Measurements from ENCODE around the gene MEF2C.

Gene MEF2C

DNA sequence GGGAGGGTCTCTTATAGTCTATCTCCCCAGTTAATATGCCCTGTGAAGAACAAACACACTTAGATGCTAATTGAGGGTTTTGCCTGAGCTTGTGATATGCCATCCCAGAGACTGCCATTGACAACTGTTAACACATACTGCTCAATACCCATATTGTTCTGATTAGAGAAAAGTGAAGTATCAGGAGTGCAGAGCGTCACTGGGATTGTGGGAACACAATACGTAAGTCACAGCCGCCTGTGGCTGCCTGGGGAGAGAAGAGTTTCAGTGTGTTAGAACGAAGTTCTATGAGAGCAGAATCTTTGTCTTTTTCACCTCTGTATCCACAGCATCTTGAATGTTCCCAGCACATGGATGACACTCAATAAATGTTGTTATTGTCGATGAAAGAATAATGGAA lies 110.2 kb downstream of the MEF2C start:
- Histone ChIP-seq H3K27ac (ENCODE audit: low read depth, low read length) (no peak overlapping the region), H3K4me1 (ENCODE audit: control insufficient read depth, insufficient read depth, low read length) (no peaks in the 10 kb centered on the region), H3K4me3 (ENCODE audit: low read length) (no peak overlapping the region), H3K36me3 (ENCODE audit: control insufficient read depth, insufficient read depth, low read length) (no peaks in the 10 kb centered on the region), H3K9ac (ENCODE audit: low read length) (no peak overlapping the region), H3K27me3 (ENCODE audit: control insufficient read depth, insufficient read depth, low read length) (no peaks in the 10 kb centered on the region)

DNA sequence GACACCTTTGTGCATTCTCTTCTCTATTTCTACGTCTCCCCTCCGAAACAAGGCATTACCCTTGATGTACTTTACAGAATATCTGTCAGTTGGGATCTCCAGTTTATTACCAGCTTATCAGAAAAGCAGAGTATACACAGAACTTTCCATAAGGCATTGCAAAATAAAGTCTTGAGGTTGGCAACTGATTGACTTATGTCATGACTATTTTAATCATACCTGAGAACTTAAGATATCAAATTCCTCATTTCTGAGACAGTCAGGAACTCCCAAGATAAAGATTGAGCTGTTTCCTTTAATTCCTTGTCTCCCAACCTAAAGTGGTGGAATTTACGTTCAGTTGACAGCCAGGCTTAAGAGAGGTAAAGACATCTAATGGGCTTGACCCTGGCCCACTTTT lies 110.9 kb downstream of the MEF2C start:
- Histone ChIP-seq H3K36me3 (ENCODE audit: control insufficient read depth, insufficient read depth, low read length) (no peaks in the 10 kb centered on the region), H3K27me3 (ENCODE audit: control insufficient read depth, insufficient read depth, low read length) (no peaks in the 10 kb centered on the region), H3K27ac (ENCODE audit: low read depth, low read length) (no peak overlapping the region), H3K9ac (ENCODE audit: low read length) (no peak overlapping the region), H3K4me1 (ENCODE audit: control insufficient read depth, insufficient read depth, low read length) (no peaks in the 10 kb centered on the region), H3K4me3 (ENCODE audit: low read length) (no peak overlapping the region)

DNA sequence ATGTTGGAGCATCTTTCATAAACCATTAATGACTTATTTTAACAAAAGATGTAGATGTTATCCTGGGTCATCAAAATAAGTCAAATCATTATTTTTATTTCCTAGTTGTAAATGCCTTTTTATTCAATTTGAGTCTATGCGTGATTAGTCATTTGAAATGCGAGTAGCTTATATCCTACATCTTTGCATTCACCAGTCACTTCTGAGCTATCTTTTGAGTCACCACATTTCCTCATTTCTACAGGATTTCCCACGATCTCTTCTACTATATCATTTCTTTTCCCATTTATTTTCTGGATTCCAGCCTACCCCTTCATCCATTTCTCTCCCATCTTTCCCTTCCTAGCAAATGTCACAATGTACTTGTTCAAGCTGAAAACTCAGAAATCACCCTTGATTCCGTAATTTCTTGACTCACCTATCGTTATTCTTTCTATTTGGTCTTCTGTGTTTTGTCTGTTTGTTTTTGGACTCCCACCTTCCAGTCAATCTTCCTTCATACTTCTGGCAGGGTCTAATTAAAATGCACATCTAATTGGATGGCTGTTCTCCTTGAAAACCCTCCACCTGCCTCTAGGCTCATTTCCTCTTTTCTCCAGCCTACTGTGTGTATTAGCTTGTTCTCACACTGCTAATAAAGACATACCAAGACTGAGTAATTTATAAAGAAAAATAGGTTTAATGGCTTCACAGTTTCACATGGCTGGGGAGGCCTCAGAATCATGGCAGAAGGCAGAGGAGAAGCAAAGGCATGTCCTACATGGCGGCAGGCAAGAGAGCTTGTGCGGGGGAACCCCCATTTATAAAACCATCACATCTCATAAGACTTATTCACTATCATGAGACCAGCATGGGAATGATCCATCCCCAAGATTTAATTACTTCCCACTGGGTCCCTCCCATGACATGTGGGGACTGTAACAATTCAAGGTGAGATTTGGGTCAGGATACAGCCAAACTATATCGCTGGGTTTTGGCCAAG lies 112.4 kb downstream of the MEF2C start:
- H3K27ac ChIP-seq (ENCODE audit: low read depth, low read length): no peak overlapping the region
- H3K9ac ChIP-seq (ENCODE audit: low read length): no peak overlapping the region
- no peak overlapping the region for H3K4me3 ChIP-seq (ENCODE audit: low read length)
- no peaks in the 10 kb centered on the region for H3K36me3 ChIP-seq (ENCODE audit: control insufficient read depth, insufficient read depth, low read length)
- no peaks in the 10 kb centered on the region for H3K4me1 ChIP-seq (ENCODE audit: control insufficient read depth, insufficient read depth, low read length)
- H3K27me3 ChIP-seq (ENCODE audit: control insufficient read depth, insufficient read depth, low read length): no peaks in the 10 kb centered on the region

DNA sequence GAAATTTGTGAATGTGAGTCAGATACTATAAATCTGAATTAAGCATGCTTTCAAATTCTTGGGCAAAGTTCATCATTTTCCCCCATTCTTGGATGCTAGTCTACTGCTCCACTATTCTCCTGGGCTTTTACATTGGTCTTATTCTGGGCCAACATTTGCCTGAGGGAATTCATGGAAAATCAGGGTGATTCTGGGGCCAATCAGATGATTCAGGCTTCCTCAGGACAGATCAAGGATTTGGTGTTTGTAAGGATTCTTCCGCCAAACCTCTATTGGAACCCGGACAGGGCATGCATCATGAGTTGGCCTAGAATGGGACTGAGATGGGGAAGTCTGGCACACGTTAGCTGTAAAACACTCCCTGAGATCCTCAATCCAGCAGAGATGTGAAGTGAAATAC lies 113.8 kb downstream of the MEF2C start:
- Histone ChIP-seq H3K9ac (ENCODE audit: low read length) (no peak overlapping the region), H3K27me3 (ENCODE audit: control insufficient read depth, insufficient read depth, low read length) (no peaks in the 10 kb centered on the region), H3K4me1 (ENCODE audit: control insufficient read depth, insufficient read depth, low read length) (no peaks in the 10 kb centered on the region), H3K27ac (ENCODE audit: low read depth, low read length) (no peak overlapping the region), H3K36me3 (ENCODE audit: control insufficient read depth, insufficient read depth, low read length) (no peaks in the 10 kb centered on the region), H3K4me3 (ENCODE audit: low read length) (no peak overlapping the region)

DNA sequence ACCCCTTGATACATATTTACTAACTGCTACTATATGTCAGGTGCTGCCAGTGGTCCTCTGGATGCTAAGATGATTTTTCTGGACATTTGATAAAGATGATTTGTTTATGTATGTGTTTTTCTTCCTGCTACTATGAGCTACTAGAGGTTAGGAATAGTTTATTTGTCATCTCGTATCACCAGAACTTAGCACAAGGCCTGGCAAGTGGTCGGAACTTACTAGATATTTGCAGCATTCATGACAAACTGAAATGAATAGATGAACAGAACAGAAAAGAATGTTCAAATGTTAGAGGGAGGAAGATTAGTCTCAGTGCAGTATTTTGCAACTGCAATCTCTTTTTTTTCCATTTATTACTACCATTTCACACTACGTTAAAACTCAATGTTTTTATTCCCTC lies 114.6 kb downstream of the MEF2C start:
- H3K27ac ChIP-seq (ENCODE audit: low read depth, low read length): no peak overlapping the region
- H3K4me3 ChIP-seq (ENCODE audit: low read length): no peak overlapping the region
- no peaks in the 10 kb centered on the region for H3K36me3 ChIP-seq (ENCODE audit: control insufficient read depth, insufficient read depth, low read length)
- H3K27me3 ChIP-seq (ENCODE audit: control insufficient read depth, insufficient read depth, low read length): no peaks in the 10 kb centered on the region
- no peaks in the 10 kb centered on the region for H3K4me1 ChIP-seq (ENCODE audit: control insufficient read depth, insufficient read depth, low read length)
- H3K9ac ChIP-seq (ENCODE audit: low read length): no peak overlapping the region

DNA sequence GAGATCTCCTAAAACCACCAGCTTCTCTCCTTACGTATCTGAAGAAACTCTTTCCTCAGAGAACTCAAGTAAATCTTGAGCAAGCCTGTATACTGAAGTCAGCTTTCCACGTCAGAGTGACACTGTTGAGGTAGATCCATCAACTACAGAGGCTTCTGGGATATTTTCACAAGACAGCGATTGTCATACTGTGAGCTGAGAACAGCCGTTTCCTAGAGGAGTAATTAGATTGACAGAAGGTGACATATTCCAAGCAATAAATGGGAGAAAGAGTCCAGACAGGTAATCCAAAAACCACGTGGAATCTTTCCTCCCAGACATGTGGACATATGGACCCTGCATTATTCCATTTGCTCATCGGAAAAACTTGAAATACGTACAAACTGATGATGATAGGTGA lies 117.2 kb downstream of the MEF2C start:
- Histone ChIP-seq H3K36me3 (ENCODE audit: control insufficient read depth, insufficient read depth, low read length) (no peaks in the 10 kb centered on the region), H3K4me3 (ENCODE audit: low read length) (no peak overlapping the region), H3K27ac (ENCODE audit: low read depth, low read length) (no peak overlapping the region), H3K9ac (ENCODE audit: low read length) (no peak overlapping the region), H3K4me1 (ENCODE audit: control insufficient read depth, insufficient read depth, low read length) (no peaks in the 10 kb centered on the region), H3K27me3 (ENCODE audit: control insufficient read depth, insufficient read depth, low read length) (no peaks in the 10 kb centered on the region)

DNA sequence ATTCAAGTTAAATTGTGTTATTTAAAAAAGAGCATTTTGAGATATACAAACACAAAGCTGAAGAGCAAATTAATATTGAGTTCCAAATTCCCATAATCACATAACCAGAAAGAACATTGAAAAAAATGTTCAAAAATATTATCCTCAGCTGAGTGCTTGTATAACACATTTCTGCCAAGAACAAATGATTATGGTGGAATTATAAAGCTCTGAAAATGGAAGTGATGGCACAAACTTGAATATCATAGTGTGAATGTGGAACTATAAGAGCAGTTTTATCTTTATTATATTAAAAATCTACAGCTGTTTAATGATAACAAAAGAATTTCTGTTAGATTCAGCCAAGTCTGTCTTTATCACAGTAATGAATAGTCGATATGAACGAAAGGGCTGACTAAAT lies 117.8 kb downstream of the MEF2C start:
- Histone ChIP-seq H3K27ac (ENCODE audit: low read depth, low read length) (no peak overlapping the region), H3K9ac (ENCODE audit: low read length) (no peak overlapping the region), H3K4me1 (ENCODE audit: control insufficient read depth, insufficient read depth, low read length) (no peaks in the 10 kb centered on the region), H3K27me3 (ENCODE audit: control insufficient read depth, insufficient read depth, low read length) (no peaks in the 10 kb centered on the region), H3K36me3 (ENCODE audit: control insufficient read depth, insufficient read depth, low read length) (no peaks in the 10 kb centered on the region), H3K4me3 (ENCODE audit: low read length) (no peak overlapping the region)

DNA sequence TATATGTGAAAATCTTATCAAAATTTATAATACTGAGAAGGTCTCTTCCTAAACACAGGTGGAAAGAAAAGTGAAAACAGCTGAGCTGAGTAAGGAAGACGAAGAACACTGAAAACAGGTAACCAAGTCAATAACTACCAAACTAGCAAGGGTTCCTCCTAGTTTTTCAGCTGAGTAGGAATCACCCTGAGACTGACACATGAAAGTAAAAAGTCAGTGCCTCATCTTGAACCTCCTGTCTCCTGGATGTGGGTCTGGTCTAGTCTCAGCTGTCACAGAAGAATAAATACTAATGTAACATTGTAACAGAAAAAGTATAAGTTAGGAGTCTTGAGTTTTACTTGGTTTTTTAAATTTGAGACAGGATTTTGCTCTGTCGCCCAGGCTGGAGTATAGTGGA lies 121.0 kb downstream of the MEF2C start:
- H3K9ac ChIP-seq (ENCODE audit: low read length): no peak overlapping the region
- no peak overlapping the region for H3K27ac ChIP-seq (ENCODE audit: low read depth, low read length)
- H3K4me3 ChIP-seq (ENCODE audit: low read length): no peak overlapping the region
- H3K36me3 ChIP-seq (ENCODE audit: control insufficient read depth, insufficient read depth, low read length): no peaks in the 10 kb centered on the region
- no peaks in the 10 kb centered on the region for H3K4me1 ChIP-seq (ENCODE audit: control insufficient read depth, insufficient read depth, low read length)
- H3K27me3 ChIP-seq (ENCODE audit: control insufficient read depth, insufficient read depth, low read length): no peaks in the 10 kb centered on the region

DNA sequence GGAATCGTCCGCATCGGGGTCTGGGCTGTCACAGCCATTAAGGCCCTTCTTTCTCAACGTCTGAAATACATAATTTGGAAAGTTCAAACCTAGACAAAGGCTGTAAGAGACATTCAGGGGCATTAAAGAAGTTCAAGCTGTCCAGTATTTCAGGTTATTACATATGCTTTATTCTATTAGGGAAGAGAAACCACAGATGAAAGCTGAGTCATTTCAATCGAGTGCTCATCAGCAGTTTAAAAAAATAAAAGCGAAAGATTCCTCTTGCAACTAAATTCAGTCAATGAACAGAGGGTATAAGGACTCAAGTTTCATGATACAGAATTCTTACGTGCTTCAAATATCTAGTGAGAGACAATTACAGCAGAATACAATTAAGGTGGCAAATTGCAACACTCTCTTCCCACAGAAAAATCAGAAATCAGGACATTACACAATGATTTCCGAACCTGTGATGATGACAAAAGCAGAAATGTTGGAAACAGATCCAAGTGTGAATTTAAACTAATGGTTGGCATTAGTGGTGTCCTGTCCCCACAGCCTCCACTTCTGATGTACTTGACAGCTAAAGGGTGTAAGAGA lies 121.6 kb downstream of the MEF2C start:
- Histone ChIP-seq H3K4me1 (ENCODE audit: control insufficient read depth, insufficient read depth, low read length) (no peaks in the 10 kb centered on the region), H3K27ac (ENCODE audit: low read depth, low read length) (no peak overlapping the region), H3K4me3 (ENCODE audit: low read length) (no peak overlapping the region), H3K9ac (ENCODE audit: low read length) (no peak overlapping the region), H3K27me3 (ENCODE audit: control insufficient read depth, insufficient read depth, low read length) (no peaks in the 10 kb centered on the region), H3K36me3 (ENCODE audit: control insufficient read depth, insufficient read depth, low read length) (no peaks in the 10 kb centered on the region)

DNA sequence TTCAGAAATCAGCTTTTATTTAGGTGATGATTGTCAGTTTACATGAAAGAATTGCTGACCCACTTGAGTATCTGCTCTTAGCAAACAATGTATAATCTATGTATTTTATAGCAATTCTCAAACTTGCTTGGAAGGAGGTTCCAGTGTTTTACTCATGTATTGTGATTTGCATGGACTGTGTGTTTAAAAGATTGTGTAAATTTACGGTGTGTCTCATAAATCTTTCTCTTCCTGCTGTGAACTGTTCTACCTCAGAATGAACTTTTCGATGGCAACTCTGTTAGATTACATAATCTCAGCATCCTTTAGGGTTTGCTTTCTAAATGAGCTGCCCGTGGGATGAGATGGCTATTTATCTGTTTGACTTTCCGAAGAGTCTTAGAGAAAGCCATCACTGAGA lies 122.5 kb downstream of the MEF2C start:
- Histone ChIP-seq H3K4me3 (ENCODE audit: low read length) (no peak overlapping the region), H3K9ac (ENCODE audit: low read length) (no peak overlapping the region), H3K4me1 (ENCODE audit: control insufficient read depth, insufficient read depth, low read length) (no peaks in the 10 kb centered on the region), H3K36me3 (ENCODE audit: control insufficient read depth, insufficient read depth, low read length) (no peaks in the 10 kb centered on the region), H3K27ac (ENCODE audit: low read depth, low read length) (no peak overlapping the region), H3K27me3 (ENCODE audit: control insufficient read depth, insufficient read depth, low read length) (no peaks in the 10 kb centered on the region)

DNA sequence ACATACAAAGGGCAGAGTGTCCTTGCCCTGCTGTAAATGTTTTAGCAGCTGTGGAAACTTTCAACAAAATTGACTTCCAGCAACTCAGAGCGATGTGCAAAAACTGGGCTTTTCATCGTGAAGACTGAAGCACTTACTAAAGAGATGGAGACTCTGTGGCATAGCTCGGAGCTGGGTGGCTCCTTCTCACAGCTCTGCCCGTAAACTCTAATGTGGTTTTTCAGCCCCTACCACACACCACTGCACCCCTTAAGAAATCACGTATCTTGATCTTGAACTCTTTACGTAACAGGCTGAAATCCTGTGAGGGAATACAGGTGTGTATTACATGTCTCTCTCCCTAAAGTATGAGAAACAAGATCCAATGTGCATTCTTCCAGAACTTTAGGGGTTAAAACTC lies 124.4 kb downstream of the MEF2C start:
- Histone ChIP-seq H3K27me3 (ENCODE audit: control insufficient read depth, insufficient read depth, low read length) (no peaks in the 10 kb centered on the region), H3K4me3 (ENCODE audit: low read length) (no peak overlapping the region), H3K9ac (ENCODE audit: low read length) (no peak overlapping the region), H3K27ac (ENCODE audit: low read depth, low read length) (no peak overlapping the region), H3K4me1 (ENCODE audit: control insufficient read depth, insufficient read depth, low read length) (no peaks in the 10 kb centered on the region), H3K36me3 (ENCODE audit: control insufficient read depth, insufficient read depth, low read length) (no peaks in the 10 kb centered on the region)

DNA sequence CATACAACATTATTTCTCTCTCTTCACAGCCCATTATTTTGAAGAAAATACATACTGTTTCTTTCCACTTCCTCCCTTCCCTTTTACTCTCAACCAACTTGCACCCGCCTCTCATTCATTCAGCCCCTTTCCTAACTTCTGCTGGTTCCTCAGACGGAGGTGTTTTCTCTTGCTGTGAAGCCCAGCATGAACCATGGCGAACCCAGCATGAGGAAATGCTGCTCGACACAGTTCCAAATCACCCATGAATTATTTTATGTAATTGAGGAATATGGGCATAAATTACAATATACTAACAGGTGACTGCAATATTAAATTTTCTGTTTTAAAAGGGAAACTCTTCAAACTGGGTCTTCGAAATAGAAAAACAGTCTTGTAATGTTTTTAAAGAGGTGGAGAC lies 124.8 kb downstream of the MEF2C start:
- H3K27ac ChIP-seq (ENCODE audit: low read depth, low read length): no peak overlapping the region
- H3K36me3 ChIP-seq (ENCODE audit: control insufficient read depth, insufficient read depth, low read length): no peaks in the 10 kb centered on the region
- no peak overlapping the region for H3K9ac ChIP-seq (ENCODE audit: low read length)
- no peaks in the 10 kb centered on the region for H3K4me1 ChIP-seq (ENCODE audit: control insufficient read depth, insufficient read depth, low read length)
- H3K27me3 ChIP-seq (ENCODE audit: control insufficient read depth, insufficient read depth, low read length): no peaks in the 10 kb centered on the region
- no peak overlapping the region for H3K4me3 ChIP-seq (ENCODE audit: low read length)

DNA sequence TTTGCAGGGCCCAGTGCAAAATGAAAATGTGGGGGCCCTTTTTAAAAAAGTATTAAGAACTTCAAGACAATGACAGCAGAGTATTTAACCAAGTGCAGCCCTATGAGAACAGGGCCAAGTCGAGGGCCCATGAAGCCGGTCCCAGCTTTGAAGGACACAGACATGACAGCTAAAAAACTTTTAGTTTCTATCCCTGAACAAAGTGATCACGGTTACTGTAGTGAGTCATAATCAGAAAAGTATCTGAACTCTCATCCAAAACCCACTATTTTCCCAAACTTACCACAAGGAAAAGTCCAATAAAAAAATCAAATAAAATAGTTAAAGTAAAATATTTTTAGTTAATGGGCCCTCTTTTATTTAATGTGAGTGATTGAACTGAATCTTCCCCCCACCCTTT lies 126.0 kb downstream of the MEF2C start:
- H3K27me3 ChIP-seq (ENCODE audit: control insufficient read depth, insufficient read depth, low read length): no peaks in the 10 kb centered on the region
- H3K27ac ChIP-seq (ENCODE audit: low read depth, low read length): no peak overlapping the region
- H3K9ac ChIP-seq (ENCODE audit: low read length): no peak overlapping the region
- H3K4me1 ChIP-seq (ENCODE audit: control insufficient read depth, insufficient read depth, low read length): no peaks in the 10 kb centered on the region
- no peak overlapping the region for H3K4me3 ChIP-seq (ENCODE audit: low read length)
- H3K36me3 ChIP-seq (ENCODE audit: control insufficient read depth, insufficient read depth, low read length): no peaks in the 10 kb centered on the region

Data from rectal smooth muscle tissue (tissue), 1 donor.